Thoracic aorta (tissue), 2 donors: Measurements from ENCODE around the gene IQSEC3. TPM values are rescaled to one million over a fixed set of nuclear protein-coding genes. Genes with fewer than 3 reads are reported as not detected.

Experiments used
- ATAC-seq: fragments of 150-250 bp; one replicate; pipeline ENCODE4 v1.8.0; 2017; ENCODE audit warnings: low read depth; ENCODE audit not compliant: insufficient number of reproducible peaks, low FRiP score
- DNase-seq: peaks from one replicate; pipeline ENCODE4 v3.0.0-alpha.2; 2020; ENCODE audit warnings: low spot score
- H3K27ac ChIP-seq, 2 donors: fragments of 200-600 bp; sonication (generic); 1 replicate in 1 of 2; 2 replicates in 1 of 2; pipeline ENCODE4 v1.5.1; 2016; ENCODE audit warnings: mild to moderate bottlenecking in 2 of 2, moderate library complexity in 2 of 2
- H3K27me3 ChIP-seq: fragments of 200-600 bp; sonication (generic); replicated peaks from 2 replicates; pipeline ENCODE4 v1.6.0; 2016; ENCODE audit warnings: mild to moderate bottlenecking; ENCODE audit not compliant: insufficient read depth
- H3K36me3 ChIP-seq: fragments of 200-600 bp; sonication (generic); one replicate; pipeline ENCODE4 v1.5.1; 2016
- H3K4me1 ChIP-seq, 2 donors: fragments of 200-600 bp; sonication (generic); 1 replicate in 1 of 2; 2 replicates in 1 of 2; pipeline versions ENCODE4 v1.5.1 to v1.6.0; 2016; ENCODE audit warnings: low read depth in 2 of 2, mild to moderate bottlenecking in 1 of 2; ENCODE audit not compliant: control insufficient read depth in 1 of 2
- H3K4me3 ChIP-seq: fragments of 200-600 bp; sonication (generic); 2 replicates; pipeline ENCODE4 v1.5.1; 2016; ENCODE audit warnings: mild to moderate bottlenecking
- H3K9me3 ChIP-seq: fragments of 200-600 bp; sonication (generic); 2 replicates; pipeline ENCODE4 v1.5.1; 2016
- CTCF ChIP-seq: fragments of 200-600 bp; sonication (generic); IDR thresholded peaks from one replicate; pipeline ENCODE4 v1.5.1; 2019; ENCODE audit warnings: antibody characterized with exemption
- total RNA-seq, 2 donors: library from RNA; depleted of rRNA; stranded (reverse); fragments of >200 nt; gene quantifications; one replicate each; pipeline versions ENCODE4 v1.1.0 to v1.2.3, GENCODE V29; 2016

The IQSEC3 gene
- total RNA-seq, 2 donors from 2014 or later = 1.1 to 1.3 TPM

- Histone ChIP-seq H3K36me3 (no peaks in the 10 kb centered on the region), H3K27ac (no peak overlapping the region), H3K27me3 (no peaks in the 10 kb centered on the region), H3K4me3 (no peak overlapping the region), H3K9me3 (no peaks in the 10 kb centered on the region), H3K4me1 (no peaks in the 10 kb centered on the region)
- ATAC-seq (no peak), DNase-seq (no peak)
- TF ChIP-seq CTCF = no peak
These were observed 45.3 kb downstream of the IQSEC3 start for GRCh38 chr12:111699-112493.

GRCh38 chr12:113347-113746 is 46.8 kb downstream of the IQSEC3 start:
- H3K27me3 ChIP-seq = no peaks in the 10 kb centered on the region
- TF ChIP-seq CTCF = no peak
- no peak overlapping the region for H3K4me3 ChIP-seq
- DNase-seq = no peak
- H3K27ac ChIP-seq = no peak overlapping the region
- H3K4me1 ChIP-seq = no peaks in the 10 kb centered on the region
- no peak for ATAC-seq
- no peaks in the 10 kb centered on the region for H3K9me3 ChIP-seq
- no peaks in the 10 kb centered on the region for H3K36me3 ChIP-seq

GRCh38 chr12:114626-115211 is 48.2 kb downstream of the IQSEC3 start:
- Histone ChIP-seq H3K4me3 (no peak overlapping the region), H3K4me1 (no peaks in the 10 kb centered on the region), H3K27ac (no peak overlapping the region), H3K9me3 (no peaks in the 10 kb centered on the region), H3K27me3 (no peaks in the 10 kb centered on the region), H3K36me3 (no peaks in the 10 kb centered on the region)
- DNase-seq (no peak), ATAC-seq (no peak)
- no peak for TF ChIP-seq CTCF

- no peaks in the 10 kb centered on the region for H3K4me1 ChIP-seq
- no peak overlapping the region for H3K4me3 ChIP-seq
- no peaks in the 10 kb centered on the region for H3K36me3 ChIP-seq
- DNase-seq = no peak
- H3K9me3 ChIP-seq = no peaks in the 10 kb centered on the region
- ATAC-seq = no peak
- TF ChIP-seq CTCF = no peak
- no peaks in the 10 kb centered on the region for H3K27me3 ChIP-seq
- H3K27ac ChIP-seq = no peak overlapping the region
These were observed 49.0 kb downstream of the IQSEC3 start for GRCh38 chr12:115518-115917.

- DNase-seq (no peak), ATAC-seq (no peak)
- Histone ChIP-seq H3K9me3 (no peaks in the 10 kb centered on the region), H3K4me3 (no peak overlapping the region), H3K27ac (no peak overlapping the region), H3K27me3 (no peaks in the 10 kb centered on the region), H3K36me3 (no peaks in the 10 kb centered on the region), H3K4me1 (no peaks in the 10 kb centered on the region)
- no peak for TF ChIP-seq CTCF
These were observed 49.7 kb downstream of the IQSEC3 start for GRCh38 chr12:115960-116915.
